HEK293 (cell line): ENCODE data around the gene SCAMP5.

Experiments
- CTCF ChIA-PET: fragments of 350-600 bp; formaldehyde crosslinking; extraction: SDS; loops from one replicate; lab custom pipeline; 2021; ENCODE audit warnings: antibody characterized with exemption; lab: Yijun Ruan, JAX
- POLR2A ChIA-PET: fragments of 300-600 bp; formaldehyde crosslinking; extraction: SDS; loops from one replicate; lab custom pipeline; 2020; ENCODE audit warnings: antibody characterized with exemption, inconsistent platforms; lab: Yijun Ruan, JAX
- H3K27ac ChIP-seq: fragments of 200-500 bp; sonication (Bioruptor generic); 2 replicates; pipeline ENCODE4 v1.5.1; 2014; ENCODE audit warnings: low read depth, low read length, control low read depth, inconsistent platforms; ENCODE audit errors: extremely low read depth
- H3K36me3 ChIP-seq, 2 experiments: fragments of 200-500 bp in 1 of 2; sonication (Bioruptor generic) in 1 of 2; 1 replicate in 1 of 2; 2 replicates in 1 of 2; pipeline ENCODE4 v1.5.1; 2014 to 2017; ENCODE audit warnings: inconsistent platforms in 2 of 2, low read length in 2 of 2; ENCODE audit not compliant: control insufficient read depth in 2 of 2, insufficient read depth in 1 of 2
- H3K4me1 ChIP-seq: fragments of 200-500 bp; sonication (Bioruptor generic); 2 replicates; pipeline ENCODE4 v1.5.1; 2014; ENCODE audit warnings: mild to moderate bottlenecking, low read length, inconsistent platforms; ENCODE audit not compliant: control insufficient read depth, insufficient read depth
- H3K4me3 ChIP-seq: 2 replicates; pipeline ENCODE4 v1.5.1; 2011; ENCODE audit warnings: low read depth, mild to moderate bottlenecking, control low read depth, low read length, moderate library complexity
- H3K9me3 ChIP-seq: fragments of 200-500 bp; sonication (Bioruptor generic); 2 replicates; pipeline ENCODE4 v1.5.1; 2014; ENCODE audit warnings: low read depth, low read length, inconsistent platforms; ENCODE audit not compliant: control insufficient read depth, insufficient read depth
- EGR2 ChIP-seq: fragments of 450-650 bp; formaldehyde crosslinking; IDR thresholded peaks from 2 replicates; pipeline ENCODE4 v1.5.1; 2016; ENCODE audit warnings: low read depth, missing biosample characterization, missing genetic modification characterization
- GLI2 ChIP-seq: fragments of 450-650 bp; formaldehyde crosslinking; IDR thresholded peaks from 2 replicates; pipeline ENCODE4; 2017; ENCODE audit warnings: missing biosample characterization, missing genetic modification characterization, low read depth, borderline replicate concordance
- HOXD13 ChIP-seq: sonication (generic); formaldehyde crosslinking; IDR thresholded peaks from 2 replicates; pipeline ENCODE4 v1.8.0; 2022; ENCODE audit warnings: missing genetic modification reagents, borderline replicate concordance
- MYNN ChIP-seq: fragments of 450-650 bp; formaldehyde crosslinking; IDR thresholded peaks from 2 replicates; pipeline ENCODE4 v1.5.1; 2016; ENCODE audit warnings: missing biosample characterization, missing genetic modification characterization, borderline replicate concordance
- SCRT1 ChIP-seq: fragments of 450-650 bp; formaldehyde crosslinking; IDR thresholded peaks from 2 replicates; pipeline ENCODE4 v1.5.1; 2016; ENCODE audit warnings: missing biosample characterization, missing genetic modification characterization, borderline replicate concordance
- TCF7L2 ChIP-seq: IDR thresholded peaks from 2 replicates; pipeline ENCODE4 v1.6.1; 2011; ENCODE audit warnings: low read depth, mild to moderate bottlenecking, inconsistent platforms, low read length, moderate library complexity, borderline replicate concordance
- ZBTB20 ChIP-seq: fragments of 450-650 bp; formaldehyde crosslinking; IDR thresholded peaks from 2 replicates; pipeline ENCODE4 v1.5.1; 2016; ENCODE audit warnings: missing biosample characterization, missing genetic modification characterization
- ZNF146 ChIP-seq: fragments of 450-650 bp; formaldehyde crosslinking; IDR thresholded peaks from 2 replicates; pipeline ENCODE4 v1.5.1; 2016; ENCODE audit warnings: missing biosample characterization, missing genetic modification characterization
- ZNF24 ChIP-seq: fragments of 450-650 bp; formaldehyde crosslinking; IDR thresholded peaks from 2 replicates; pipeline ENCODE4 v1.5.1; 2016; ENCODE audit warnings: missing biosample characterization, missing genetic modification characterization
- ZNF248 ChIP-seq: fragments of 450-650 bp; formaldehyde crosslinking; IDR thresholded peaks from 2 replicates; pipeline ENCODE4 v1.5.1; 2017; ENCODE audit warnings: missing biosample characterization, missing genetic modification characterization
- ZNF274 ChIP-seq, 2 experiments: fragments of 200-500 bp in 1 of 2; fragments of 450-650 bp in 1 of 2; sonication (Bioruptor generic) in 1 of 2; formaldehyde crosslinking in 1 of 2; IDR thresholded peaks; 2 replicates each; pipeline versions ENCODE4 v1.5.1 to v1.6.1; 2014 to 2016; ENCODE audit warnings: borderline replicate concordance in 1 of 2, inconsistent platforms in 1 of 2, low read length in 1 of 2, missing biosample characterization in 1 of 2, missing genetic modification characterization in 1 of 2
- ZNF341 ChIP-seq: fragments of 450-650 bp; formaldehyde crosslinking; IDR thresholded peaks from 2 replicates; pipeline ENCODE4; 2016; ENCODE audit warnings: low read depth, missing biosample characterization, missing genetic modification characterization
- ZNF391 ChIP-seq: fragments of 450-650 bp; formaldehyde crosslinking; IDR thresholded peaks from 2 replicates; pipeline ENCODE4 v1.5.1; 2016; ENCODE audit warnings: low read depth, missing biosample characterization, missing genetic modification characterization, borderline replicate concordance
- ZNF48 ChIP-seq: fragments of 450-650 bp; formaldehyde crosslinking; IDR thresholded peaks from 2 replicates; pipeline ENCODE4 v1.5.1; 2016; ENCODE audit warnings: missing biosample characterization, missing genetic modification characterization
- ZNF530 ChIP-seq: fragments of 450-650 bp; formaldehyde crosslinking; IDR thresholded peaks from 2 replicates; pipeline ENCODE4 v1.5.1; 2016; ENCODE audit warnings: low read depth, missing biosample characterization, missing genetic modification characterization
- ZNF548 ChIP-seq: fragments of 450-650 bp; formaldehyde crosslinking; IDR thresholded peaks from 2 replicates; pipeline ENCODE4 v1.5.1; 2016; ENCODE audit warnings: missing biosample characterization, missing genetic modification characterization
- ZNF664 ChIP-seq: fragments of 450-650 bp; formaldehyde crosslinking; IDR thresholded peaks from 2 replicates; pipeline ENCODE4 v1.5.1; 2016; ENCODE audit warnings: missing biosample characterization, missing genetic modification characterization
- ZNF785 ChIP-seq: fragments of 450-650 bp; formaldehyde crosslinking; IDR thresholded peaks from 2 replicates; pipeline ENCODE4 v1.5.1; 2016; ENCODE audit warnings: missing biosample characterization, missing genetic modification characterization
- ZNF843 ChIP-seq: fragments of 450-650 bp; formaldehyde crosslinking; IDR thresholded peaks from 2 replicates; pipeline ENCODE4 v1.5.1; 2016; ENCODE audit warnings: missing biosample characterization, missing genetic modification characterization
- TF ChIP-seq, protein P1 (sequence below): fragments of 450-650 bp; formaldehyde crosslinking; IDR thresholded peaks from 2 replicates; pipeline ENCODE4 v1.5.1; 2016; ENCODE audit warnings: missing biosample characterization, missing genetic modification characterization
- TF ChIP-seq, protein P2 (sequence below): fragments of 450-650 bp; formaldehyde crosslinking; IDR thresholded peaks from 2 replicates; pipeline ENCODE4 v1.5.1; 2016; ENCODE audit warnings: missing biosample characterization, missing genetic modification characterization

The SCAMP5 gene

DNA sequence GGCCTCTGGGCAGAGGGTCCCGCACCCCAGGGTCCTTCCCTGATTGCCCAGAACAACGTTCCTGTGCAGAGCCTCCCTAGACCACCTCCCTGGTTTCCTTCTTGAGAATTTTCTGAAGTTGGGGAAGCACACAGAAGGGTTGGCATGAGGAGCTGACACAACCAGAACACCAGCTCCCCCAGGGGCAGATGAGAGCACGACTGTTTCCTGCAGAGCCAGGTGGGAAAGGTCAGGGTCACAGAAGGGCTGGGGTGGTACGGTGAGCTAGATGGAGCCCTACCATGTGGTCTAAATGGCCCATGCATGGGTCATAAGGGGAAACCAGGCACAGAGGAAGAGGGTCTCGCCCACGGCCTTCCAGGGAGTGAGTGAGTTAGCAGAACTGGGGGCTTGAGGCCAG, 38.4 kb downstream of the SCAMP5 start:
- POLR2A ChIA-PET, result interaction anchor here (0.9 to 1.6 kb wide), 5 partner anchors 9 to 173 kb away, joined by 3 to 6 read pairs (median 3); partner anchors contain the start of gene C15orf39
- CTCF ChIA-PET, result interaction anchor here (0.6 to 1.6 kb wide), 3 partner anchors 9 to 265 kb away, joined by 3 to 13 read pairs (median 3); no protein-coding TSS in a partner anchor
- H3K4me3 ChIP-seq, result no peak overlapping the region
- TF ChIP-seq ZNF48 (tag by site-specific recombination) (no peak), ZNF248 (tag by site-specific recombination) (no peak), ZNF146 (tag by site-specific recombination) (no peak), HOXD13 (CRISPR knock-in tag) (no peak), ZNF785 (tag by site-specific recombination) (no peak), ZNF843 (tag by site-specific recombination) (no peak), ZNF24 (tag by site-specific recombination) (no peak), ZNF664 (tag by site-specific recombination) (no peak)
- TF ChIP-seq, protein P1, sequence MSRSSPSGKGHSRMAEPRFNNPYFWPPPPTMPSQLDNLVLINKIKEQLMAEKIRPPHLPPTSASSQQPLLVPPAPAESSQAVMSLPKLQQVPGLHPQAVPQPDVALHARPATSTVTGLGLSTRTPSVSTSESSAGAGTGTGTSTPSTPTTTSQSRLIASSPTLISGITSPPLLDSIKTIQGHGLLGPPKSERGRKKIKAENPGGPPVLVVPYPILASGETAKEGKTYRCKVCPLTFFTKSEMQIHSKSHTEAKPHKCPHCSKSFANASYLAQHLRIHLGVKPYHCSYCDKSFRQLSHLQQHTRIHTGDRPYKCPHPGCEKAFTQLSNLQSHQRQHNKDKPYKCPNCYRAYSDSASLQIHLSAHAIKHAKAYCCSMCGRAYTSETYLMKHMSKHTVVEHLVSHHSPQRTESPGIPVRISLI (tag by site-specific recombination), result no peak
- peaks cover 7% of the 10 kb centered on the region; the same call in 1 of the 2 replicates for H3K4me1 ChIP-seq
- H3K27ac ChIP-seq, result no peak overlapping the region
- no peaks in the 10 kb centered on the region for H3K9me3 ChIP-seq
- peaks cover 0 to 19% of the 10 kb centered on the region in 2 experiments; a peak in 2 of 3 replicates for H3K36me3 ChIP-seq

DNA sequence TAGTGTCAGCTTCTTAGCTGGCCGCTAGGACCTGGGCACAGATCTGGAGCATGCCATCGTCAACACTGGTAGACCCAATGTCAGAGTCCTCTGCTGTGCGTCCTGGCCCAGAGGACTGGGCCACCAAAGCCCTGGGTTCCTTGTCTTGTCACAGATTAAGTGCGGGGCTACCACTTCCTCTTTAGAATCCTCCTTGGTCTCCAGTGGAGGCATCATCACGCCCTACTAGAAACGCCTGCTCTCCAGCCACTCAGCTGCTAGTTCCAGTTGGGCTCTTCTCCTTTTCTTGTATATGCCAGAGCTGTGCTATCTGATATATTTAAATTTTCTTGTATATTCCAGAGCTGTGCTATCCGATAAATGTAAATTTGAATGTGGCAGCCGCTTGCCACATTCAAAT, 39.3 kb downstream of the SCAMP5 start:
- CTCF ChIA-PET, result interaction anchor here (0.7 to 1.6 kb wide), 3 partner anchors 9 to 169 kb away, joined by 3 to 13 read pairs (median 3); no protein-coding TSS in a partner anchor
- no peaks in the 10 kb centered on the region for H3K9me3 ChIP-seq
- H3K4me3 ChIP-seq, result no peak overlapping the region
- TF ChIP-seq SCRT1 (no peak), ZNF530 (tag by site-specific recombination) (no peak), GLI2 (tag by site-specific recombination) (no peak), ZNF341 (tag by site-specific recombination) (no peak), TCF7L2 (no peak), EGR2 (tag by site-specific recombination) (no peak), ZNF391 (tag by site-specific recombination) (no peak), ZBTB20 (tag by site-specific recombination) (no peak), ZNF274 (IDR thresholded peaks at IDR 0.05; ENCODE audit: low read length) (no peak), ZNF274 (tag by site-specific recombination; IDR thresholded peaks at IDR 0.05; ENCODE audit: borderline replicate concordance) (no peak), MYNN (no peak), ZNF548 (tag by site-specific recombination) (no peak)
- TF ChIP-seq, protein P2, sequence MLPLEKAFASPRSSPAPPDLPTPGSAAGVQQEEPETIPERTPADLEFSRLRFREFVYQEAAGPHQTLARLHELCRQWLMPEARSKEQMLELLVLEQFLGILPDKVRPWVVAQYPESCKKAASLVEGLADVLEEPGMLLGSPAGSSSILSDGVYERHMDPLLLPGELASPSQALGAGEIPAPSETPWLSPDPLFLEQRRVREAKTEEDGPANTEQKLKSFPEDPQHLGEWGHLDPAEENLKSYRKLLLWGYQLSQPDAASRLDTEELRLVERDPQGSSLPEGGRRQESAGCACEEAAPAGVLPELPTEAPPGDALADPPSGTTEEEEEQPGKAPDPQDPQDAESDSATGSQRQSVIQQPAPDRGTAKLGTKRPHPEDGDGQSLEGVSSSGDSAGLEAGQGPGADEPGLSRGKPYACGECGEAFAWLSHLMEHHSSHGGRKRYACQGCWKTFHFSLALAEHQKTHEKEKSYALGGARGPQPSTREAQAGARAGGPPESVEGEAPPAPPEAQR (tag by site-specific recombination), result no peak
- H3K36me3 ChIP-seq, result peaks cover 0 to 19% of the 10 kb centered on the region in 2 experiments; a peak in 2 of 3 replicates
- H3K27ac ChIP-seq, result no peak overlapping the region
- POLR2A ChIA-PET, result interaction anchor here (0.9 to 1.6 kb wide), 5 partner anchors 8 to 172 kb away, joined by 3 to 6 read pairs (median 3); partner anchors contain the start of gene C15orf39
- peaks cover 8% of the 10 kb centered on the region; the same call in 1 of the 2 replicates for H3K4me1 ChIP-seq
